HEK293 (cell line): Measurements from ENCODE around the gene CNOT8.

Experiments used
- CTCF ChIA-PET: fragments of 350-600 bp; formaldehyde crosslinking; extraction: SDS; loops from one replicate; lab custom pipeline; 2021; ENCODE audit warnings: antibody characterized with exemption; lab: Yijun Ruan, JAX
- POLR2A ChIA-PET: fragments of 300-600 bp; formaldehyde crosslinking; extraction: SDS; loops from one replicate; lab custom pipeline; 2020; ENCODE audit warnings: antibody characterized with exemption, inconsistent platforms; lab: Yijun Ruan, JAX
- H3K27ac ChIP-seq: fragments of 200-500 bp; sonication (Bioruptor generic); 2 replicates; pipeline ENCODE4 v1.5.1; 2014; ENCODE audit warnings: low read depth, low read length, control low read depth, inconsistent platforms; ENCODE audit errors: extremely low read depth
- H3K36me3 ChIP-seq, 2 experiments: fragments of 200-500 bp in 1 of 2; sonication (Bioruptor generic) in 1 of 2; 1 replicate in 1 of 2; 2 replicates in 1 of 2; pipeline ENCODE4 v1.5.1; 2014 to 2017; ENCODE audit warnings: inconsistent platforms in 2 of 2, low read length in 2 of 2; ENCODE audit not compliant: control insufficient read depth in 2 of 2, insufficient read depth in 1 of 2
- H3K4me1 ChIP-seq: fragments of 200-500 bp; sonication (Bioruptor generic); 2 replicates; pipeline ENCODE4 v1.5.1; 2014; ENCODE audit warnings: mild to moderate bottlenecking, low read length, inconsistent platforms; ENCODE audit not compliant: control insufficient read depth, insufficient read depth
- H3K4me3 ChIP-seq: 2 replicates; pipeline ENCODE4 v1.5.1; 2011; ENCODE audit warnings: low read depth, mild to moderate bottlenecking, control low read depth, low read length, moderate library complexity
- H3K9me3 ChIP-seq: fragments of 200-500 bp; sonication (Bioruptor generic); 2 replicates; pipeline ENCODE4 v1.5.1; 2014; ENCODE audit warnings: low read depth, low read length, inconsistent platforms; ENCODE audit not compliant: control insufficient read depth, insufficient read depth
- EGR2 ChIP-seq: fragments of 450-650 bp; formaldehyde crosslinking; IDR thresholded peaks from 2 replicates; pipeline ENCODE4 v1.5.1; 2016; ENCODE audit warnings: low read depth, missing biosample characterization, missing genetic modification characterization
- HIC1 ChIP-seq: fragments of 450-650 bp; formaldehyde crosslinking; IDR thresholded peaks from 2 replicates; pipeline ENCODE4 v1.5.1; 2016; ENCODE audit warnings: missing biosample characterization, missing genetic modification characterization
- MZF1 ChIP-seq: fragments of 450-650 bp; formaldehyde crosslinking; IDR thresholded peaks from 2 replicates; pipeline ENCODE4 v1.5.1; 2017; ENCODE audit warnings: missing biosample characterization, missing genetic modification characterization, borderline replicate concordance
- REST ChIP-seq: fragments of 450-650 bp; formaldehyde crosslinking; IDR thresholded peaks from 2 replicates; pipeline ENCODE4 v1.5.1; 2016; ENCODE audit warnings: missing biosample characterization, missing genetic modification characterization
- SP7 ChIP-seq: fragments of 450-650 bp; formaldehyde crosslinking; IDR thresholded peaks from 2 replicates; pipeline ENCODE4 v1.5.1; 2016; ENCODE audit warnings: missing biosample characterization, missing genetic modification characterization
- ZBTB11 ChIP-seq: fragments of 450-650 bp; formaldehyde crosslinking; conservative IDR thresholded peaks from 2 replicates; pipeline ENCODE4 v1.5.1; 2016; ENCODE audit warnings: low read depth, missing biosample characterization, missing genetic modification characterization
- ZBTB17 ChIP-seq: fragments of 450-650 bp; formaldehyde crosslinking; IDR thresholded peaks from 2 replicates; pipeline ENCODE4 v1.5.1; 2016; ENCODE audit warnings: missing biosample characterization, missing genetic modification characterization
- ZBTB26 ChIP-seq: fragments of 450-650 bp; formaldehyde crosslinking; optimal IDR thresholded peaks from 2 replicates; pipeline ENCODE3; 2016; ENCODE audit warnings: missing biosample characterization, mild to moderate bottlenecking, missing genetic modification characterization
- ZBTB8A ChIP-seq: fragments of 450-650 bp; formaldehyde crosslinking; IDR thresholded peaks from 2 replicates; pipeline ENCODE4 v1.5.1; 2016; ENCODE audit warnings: missing biosample characterization, missing genetic modification characterization
- ZEB2 ChIP-seq: fragments of 450-650 bp; formaldehyde crosslinking; IDR thresholded peaks from 2 replicates; pipeline ENCODE4 v1.5.1; 2016; ENCODE audit warnings: missing biosample characterization, missing genetic modification characterization
- ZFHX2 ChIP-seq: fragments of 450-650 bp; formaldehyde crosslinking; conservative IDR thresholded peaks from 2 replicates; pipeline ENCODE4 v1.5.1; 2016; ENCODE audit warnings: missing biosample characterization, missing genetic modification characterization
- ZIC2 ChIP-seq: fragments of 450-650 bp; formaldehyde crosslinking; IDR thresholded peaks from 2 replicates; pipeline ENCODE4 v1.5.1; 2016; ENCODE audit warnings: missing biosample characterization, missing genetic modification characterization
- ZNF175 ChIP-seq: fragments of 450-650 bp; formaldehyde crosslinking; IDR thresholded peaks from 2 replicates; pipeline ENCODE4 v1.5.1; 2016; ENCODE audit warnings: missing biosample characterization, missing genetic modification characterization
- ZNF248 ChIP-seq: fragments of 450-650 bp; formaldehyde crosslinking; IDR thresholded peaks from 2 replicates; pipeline ENCODE4 v1.5.1; 2017; ENCODE audit warnings: missing biosample characterization, missing genetic modification characterization
- ZNF335 ChIP-seq: fragments of 450-650 bp; formaldehyde crosslinking; conservative IDR thresholded peaks from 2 replicates; pipeline ENCODE4 v1.5.1; 2016; ENCODE audit warnings: missing biosample characterization, missing genetic modification characterization
- ZNF394 ChIP-seq: fragments of 450-650 bp; formaldehyde crosslinking; IDR thresholded peaks from 2 replicates; pipeline ENCODE4 v1.5.1; 2016; ENCODE audit warnings: missing biosample characterization, missing genetic modification characterization, mild to moderate bottlenecking, moderate library complexity, borderline replicate concordance
- ZNF426 ChIP-seq: fragments of 450-650 bp; formaldehyde crosslinking; IDR thresholded peaks from 2 replicates; pipeline ENCODE4 v1.5.1; 2017; ENCODE audit warnings: missing biosample characterization, missing genetic modification characterization, mild to moderate bottlenecking, inconsistent platforms, moderate library complexity
- ZNF501 ChIP-seq: fragments of 450-650 bp; formaldehyde crosslinking; IDR thresholded peaks from 2 replicates; pipeline ENCODE4 v1.5.1; 2016; ENCODE audit warnings: missing biosample characterization, missing genetic modification characterization
- ZNF510 ChIP-seq: fragments of 450-650 bp; formaldehyde crosslinking; IDR thresholded peaks from 2 replicates; pipeline ENCODE4 v1.5.1; 2018; ENCODE audit warnings: mild to moderate bottlenecking, missing genetic modification characterization, missing biosample characterization; ENCODE audit not compliant: insufficient replicate concordance
- ZNF600 ChIP-seq: fragments of 450-650 bp; formaldehyde crosslinking; IDR thresholded peaks from 2 replicates; pipeline ENCODE4 v1.5.1; 2016; ENCODE audit warnings: missing biosample characterization, missing genetic modification characterization
- ZNF629 ChIP-seq: fragments of 450-650 bp; formaldehyde crosslinking; IDR thresholded peaks from 2 replicates; pipeline ENCODE4 v1.5.1; 2017; ENCODE audit warnings: missing biosample characterization, missing genetic modification characterization
- ZNF660 ChIP-seq: fragments of 450-650 bp; IDR thresholded peaks from 2 replicates; pipeline ENCODE4 v1.5.1; 2018; ENCODE audit warnings: missing biosample characterization, mild to moderate bottlenecking, missing genetic modification characterization
- ZNF692 ChIP-seq: fragments of 450-650 bp; formaldehyde crosslinking; IDR thresholded peaks from 2 replicates; pipeline ENCODE4 v1.5.1; 2016; ENCODE audit warnings: missing biosample characterization, missing genetic modification characterization
- ZNF843 ChIP-seq: fragments of 450-650 bp; formaldehyde crosslinking; IDR thresholded peaks from 2 replicates; pipeline ENCODE4 v1.5.1; 2016; ENCODE audit warnings: missing biosample characterization, missing genetic modification characterization
- ZSCAN30 ChIP-seq: fragments of 450-650 bp; IDR thresholded peaks from 2 replicates; pipeline ENCODE4 v1.5.1; 2018; ENCODE audit warnings: missing biosample characterization, mild to moderate bottlenecking, missing genetic modification characterization, moderate library complexity

The CNOT8 gene

GRCh38 chr5:154858297-154858971 is at the start of gene CNOT8:
Gene CNOT8 (plus strand): TSS chr5:154858627. CDS start chr5:154863279, 4,652 bp downstream.
- Histone ChIP-seq H3K9me3 (no peaks in the 10 kb centered on the region), H3K27ac (peak within 1 kb of the TSS; percentile 89), H3K4me3 (peak within 1 kb of the TSS; percentile 90), H3K4me1 (0 out of 2 replicates have a peak, but pooled peaks cover 3% of the 10 kb centered on the region), H3K36me3 (peaks cover 3 to 10% of the 10 kb centered on the region in 2 experiments; a peak in 1 of 3 replicates)
- CTCF ChIA-PET: no interaction called here
- POLR2A ChIA-PET: interaction anchor here (0.7 to 1.6 kb wide), 5 partner anchors 10 to 101 kb away, joined by 3 to 7 read pairs (median 3); no protein-coding TSS in a partner anchor
- peak; percentile 15; the same call in 1 of the 2 replicates for TF ChIP-seq ZSCAN30 (tag by site-specific recombination)
- TF ChIP-seq ZNF394 (tag by site-specific recombination): peak; percentile 43; the same call in 1 of the 2 replicates
- TF ChIP-seq REST: 0 out of 2 replicates have a peak, but pooled peaks have one; percentile 12
- TF ChIP-seq ZNF248: no peak
- TF ChIP-seq MZF1 (tag by site-specific recombination): no peak
- TF ChIP-seq ZBTB26 (tag by site-specific recombination): peak; percentile 100
- TF ChIP-seq ZIC2 (tag by site-specific recombination): peak; percentile 34
- peak; percentile 59; the same call in 1 of the 2 replicates for TF ChIP-seq ZNF660 (tag by site-specific recombination)
- peak; percentile 65; the same call in 1 of the 2 replicates for TF ChIP-seq ZNF629
- TF ChIP-seq ZNF501 (tag by site-specific recombination): peak; percentile 71
- TF ChIP-seq ZNF692 (tag by site-specific recombination): peak; percentile 49
- no peak for TF ChIP-seq ZNF426
- no peak for TF ChIP-seq HIC1 (tag by site-specific recombination)
- peak; percentile 65 for TF ChIP-seq ZBTB17 (tag by site-specific recombination)
- TF ChIP-seq ZBTB11 (tag by site-specific recombination): peak; percentile 87
- TF ChIP-seq ZNF510 (tag by site-specific recombination): no peak
- peak; percentile 80 for TF ChIP-seq EGR2
- TF ChIP-seq ZBTB8A (tag by site-specific recombination): peak; percentile 82
- TF ChIP-seq SP7 (tag by site-specific recombination): peak; percentile 68
- peak; percentile 88 for TF ChIP-seq ZFHX2 (tag by site-specific recombination)
- TF ChIP-seq ZNF175 (tag by site-specific recombination): no peak
- peak; percentile 93; the same call in 1 of the 2 replicates for TF ChIP-seq ZEB2 (tag by site-specific recombination)
- TF ChIP-seq ZNF600 (tag by site-specific recombination): peak; percentile 12; the same call in 1 of the 2 replicates
- TF ChIP-seq ZNF335: peak; percentile 66
- TF ChIP-seq ZNF843: 0 out of 2 replicates have a peak, but pooled peaks have one; percentile 65
